Activated CD8-positive, alpha-beta T cell treated with anti-CD3 and anti-CD28 coated beads for 36 hours (primary cell): ENCODE data around the gene CNOT4. TPM values are rescaled to one million over a fixed set of nuclear protein-coding genes. Genes with fewer than 3 reads are reported as not detected.

Experiments
- ATAC-seq: fragments of 200-7000 bp; cut with Tn5 transposase; one replicate; pipeline ENCODE4 v1.10.0; 2021; ENCODE audit warnings: mild to moderate bottlenecking, moderate library complexity
- CTCF ChIA-PET: fragments of 350-600 bp; sonication (Branson Sonifier 250); formaldehyde crosslinking; loops from one replicate; lab custom pipeline; 2021; ENCODE audit warnings: antibody characterized with exemption; lab: Charles Lee
- POLR2A ChIA-PET: fragments of 350-600 bp; sonication (Branson Sonifier 250); formaldehyde crosslinking; loops from one replicate; lab custom pipeline; 2021; ENCODE audit warnings: antibody characterized with exemption; lab: Charles Lee
- DNase-seq: peaks from one replicate; pipeline ENCODE4 v3.0.0-alpha.2; 2020
- H3K27ac Mint-ChIP-seq: one replicate; pipeline ENCODE4 v1.8.0; 2021; ENCODE audit warnings: mild to moderate bottlenecking, mixed read lengths
- H3K27me3 Mint-ChIP-seq: one replicate; pipeline ENCODE4 v1.8.0; 2021; ENCODE audit warnings: mixed read lengths
- H3K36me3 Mint-ChIP-seq: one replicate; pipeline ENCODE4 v1.8.0; 2021; ENCODE audit warnings: low read depth, mixed read lengths
- H3K4me1 Mint-ChIP-seq: one replicate; pipeline ENCODE4 v1.8.0; 2021; ENCODE audit warnings: low read depth, mixed read lengths
- H3K4me3 Mint-ChIP-seq: one replicate; pipeline ENCODE4 v1.8.0; 2021; ENCODE audit warnings: mild to moderate bottlenecking, moderate library complexity, mixed read lengths
- H3K9me3 Mint-ChIP-seq: one replicate; pipeline ENCODE4 v1.8.0; 2021; ENCODE audit warnings: mixed read lengths
- intact Hi-C: fragments of 100-400 bp; cut with micrococcal nuclease; formaldehyde crosslinking; loops from one replicate; pipeline ENCODE4 v1.10.0; 2022
- total RNA-seq, 2 experiments: library from RNA; stranded (reverse); gene quantifications; one replicate each; pipeline ENCODE4 v1.2.3, GENCODE V29; 2021
- TF ChIP-seq, protein P1 (sequence below): fragments of 200-600 bp; IDR thresholded peaks from one replicate; pipeline ENCODE4 v1.8.0; 2022; ENCODE audit warnings: antibody characterized with exemption, mild to moderate bottlenecking

The CNOT4 gene
- total RNA-seq, 2 experiments from 2014 or later: 22.0 to 23.6 TPM

DNA sequence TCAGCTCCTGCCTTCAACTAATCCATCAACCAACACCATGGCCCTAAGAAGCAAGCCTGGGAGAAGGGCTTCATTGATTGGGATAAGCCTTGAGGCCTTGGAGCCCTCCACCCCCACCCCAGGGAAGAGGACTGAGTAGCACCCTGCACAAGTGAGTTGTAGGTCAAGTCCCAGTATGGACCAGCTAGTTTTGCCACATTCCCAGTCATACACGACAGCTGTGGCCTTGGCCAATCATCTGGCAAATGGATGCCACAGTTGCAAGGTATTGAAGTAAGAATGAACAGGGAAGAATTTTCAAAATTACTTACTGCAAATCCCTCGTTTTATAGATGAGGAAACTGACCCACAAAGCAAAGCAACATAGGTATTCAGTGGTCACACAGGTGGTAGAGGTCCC lies 166.5 kb downstream of the CNOT4 start:
- no peak overlapping the region for H3K27ac Mint-ChIP-seq
- POLR2A ChIA-PET: no interaction called here
- ATAC-seq: no peak

DNA sequence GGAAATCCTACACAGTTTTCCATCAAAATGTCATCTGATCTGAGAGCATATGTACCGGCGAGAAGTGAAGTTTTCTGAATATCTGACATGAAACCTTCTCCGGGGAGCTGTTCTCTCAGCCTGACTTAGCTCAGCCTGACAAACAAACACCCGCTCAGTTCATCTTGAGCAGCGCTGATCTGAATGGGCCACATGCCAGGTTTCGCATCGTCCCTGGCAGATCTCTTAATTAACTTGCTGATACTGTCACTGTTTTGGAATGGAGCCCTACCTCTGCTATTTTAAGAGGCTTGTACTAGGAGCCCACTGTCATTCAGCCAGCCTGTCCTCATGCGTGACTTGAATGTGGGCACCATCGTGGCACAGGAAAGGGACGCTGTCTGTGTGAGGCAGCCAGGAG lies 167.0 kb downstream of the CNOT4 start:
- DNase-seq: no peak
- intact Hi-C loops: no loop called here
- Mint-ChIP-seq H3K4me3 (no peak overlapping the region), H3K9me3 (no peaks in the 10 kb centered on the region), H3K27ac (no peak overlapping the region), H3K27me3 (no peaks in the 10 kb centered on the region), H3K4me1 (no peaks in the 10 kb centered on the region), H3K36me3 (no peaks in the 10 kb centered on the region)
- TF ChIP-seq, protein P1, sequence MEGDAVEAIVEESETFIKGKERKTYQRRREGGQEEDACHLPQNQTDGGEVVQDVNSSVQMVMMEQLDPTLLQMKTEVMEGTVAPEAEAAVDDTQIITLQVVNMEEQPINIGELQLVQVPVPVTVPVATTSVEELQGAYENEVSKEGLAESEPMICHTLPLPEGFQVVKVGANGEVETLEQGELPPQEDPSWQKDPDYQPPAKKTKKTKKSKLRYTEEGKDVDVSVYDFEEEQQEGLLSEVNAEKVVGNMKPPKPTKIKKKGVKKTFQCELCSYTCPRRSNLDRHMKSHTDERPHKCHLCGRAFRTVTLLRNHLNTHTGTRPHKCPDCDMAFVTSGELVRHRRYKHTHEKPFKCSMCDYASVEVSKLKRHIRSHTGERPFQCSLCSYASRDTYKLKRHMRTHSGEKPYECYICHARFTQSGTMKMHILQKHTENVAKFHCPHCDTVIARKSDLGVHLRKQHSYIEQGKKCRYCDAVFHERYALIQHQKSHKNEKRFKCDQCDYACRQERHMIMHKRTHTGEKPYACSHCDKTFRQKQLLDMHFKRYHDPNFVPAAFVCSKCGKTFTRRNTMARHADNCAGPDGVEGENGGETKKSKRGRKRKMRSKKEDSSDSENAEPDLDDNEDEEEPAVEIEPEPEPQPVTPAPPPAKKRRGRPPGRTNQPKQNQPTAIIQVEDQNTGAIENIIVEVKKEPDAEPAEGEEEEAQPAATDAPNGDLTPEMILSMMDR: no peak
- ChIA-PET POLR2A (no interaction called here), CTCF (no interaction called here)
- no peak for ATAC-seq

More for the DNA sequence above, 166.5 kb downstream of the CNOT4 start:
- H3K36me3 Mint-ChIP-seq: no peaks in the 10 kb centered on the region
- TF ChIP-seq, protein P1: no peak
- no peaks in the 10 kb centered on the region for H3K4me1 Mint-ChIP-seq
- no peaks in the 10 kb centered on the region for H3K9me3 Mint-ChIP-seq
- DNase-seq: no peak
- CTCF ChIA-PET: no interaction called here
- H3K27me3 Mint-ChIP-seq: no peaks in the 10 kb centered on the region
- intact Hi-C loops: no loop called here
- no peak overlapping the region for H3K4me3 Mint-ChIP-seq

DNA sequence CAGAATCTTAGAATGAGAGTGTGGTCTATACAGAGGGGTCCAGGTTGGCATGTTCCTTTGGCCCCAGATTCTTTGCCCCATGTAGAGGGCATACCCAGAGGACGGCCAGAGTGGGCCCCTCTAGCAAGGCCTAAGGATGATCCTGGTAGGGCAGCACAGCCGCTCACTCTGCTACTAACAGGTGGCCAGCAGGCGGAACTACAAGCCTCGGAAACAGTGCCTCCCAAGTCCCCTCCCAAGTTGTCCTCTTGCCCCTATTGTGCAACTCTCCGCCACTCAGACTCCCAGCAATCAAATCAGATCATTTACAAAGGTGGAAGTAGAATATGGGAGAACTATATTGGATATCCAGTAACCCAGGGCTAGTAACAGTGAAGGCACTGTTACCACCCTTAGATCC lies 168.9 kb downstream of the CNOT4 start:
- intact Hi-C loops: no loop called here
- H3K4me3 Mint-ChIP-seq: no peak overlapping the region
- TF ChIP-seq, protein P1: no peak
- no peaks in the 10 kb centered on the region for H3K9me3 Mint-ChIP-seq
- DNase-seq (no peak), ATAC-seq (no peak)
- H3K4me1 Mint-ChIP-seq: no peaks in the 10 kb centered on the region
- H3K36me3 Mint-ChIP-seq: no peaks in the 10 kb centered on the region
- no peak overlapping the region for H3K27ac Mint-ChIP-seq
- ChIA-PET POLR2A (no interaction called here), CTCF (interaction anchor here (1.2 to 2.7 kb wide), 2 partner anchors 60 to 67 kb away, joined by 3 to 11 read pairs; no protein-coding TSS in a partner anchor)
- no peaks in the 10 kb centered on the region for H3K27me3 Mint-ChIP-seq

DNA sequence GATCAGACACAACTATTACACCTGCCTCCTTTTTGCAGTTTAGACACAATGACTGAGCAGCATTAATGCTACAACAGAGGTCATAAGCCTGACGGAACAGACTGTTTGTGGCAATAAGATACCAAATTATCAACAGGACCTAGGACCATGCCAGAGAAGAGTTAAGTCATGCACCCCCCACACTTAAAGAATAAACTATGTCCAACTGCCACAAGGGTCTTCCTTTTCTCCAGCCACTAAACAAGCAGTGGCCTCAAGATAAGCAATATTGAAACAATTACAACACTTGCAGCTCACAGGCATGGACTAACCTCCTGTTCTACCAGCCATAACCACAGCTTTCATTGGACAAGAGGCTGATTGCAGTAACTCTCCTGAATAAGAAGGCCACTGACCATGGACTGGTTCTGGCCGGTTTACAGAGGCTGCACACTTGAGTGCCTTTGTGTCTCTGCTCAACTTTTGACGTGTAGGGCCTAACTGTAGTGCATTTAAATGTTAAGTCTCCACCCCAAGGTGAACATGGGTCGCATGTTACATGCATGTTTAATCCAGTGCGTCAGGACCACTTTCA lies 171.8 kb downstream of the CNOT4 start:
- Mint-ChIP-seq H3K27ac (no peak overlapping the region), H3K36me3 (peaks cover 1% of the 10 kb centered on the region), H3K4me1 (peaks cover 3% of the 10 kb centered on the region), H3K4me3 (no peak overlapping the region), H3K27me3 (no peaks in the 10 kb centered on the region), H3K9me3 (no peaks in the 10 kb centered on the region)
- DNase-seq (no peak), ATAC-seq (no peak)
- CTCF ChIA-PET: no interaction called here
- TF ChIP-seq, protein P1: no peak
- intact Hi-C loops: loop anchor here (5.0 kb wide), 1 partner anchor 56 kb away; no protein-coding TSS in a partner anchor
- POLR2A ChIA-PET: no interaction called here

DNA sequence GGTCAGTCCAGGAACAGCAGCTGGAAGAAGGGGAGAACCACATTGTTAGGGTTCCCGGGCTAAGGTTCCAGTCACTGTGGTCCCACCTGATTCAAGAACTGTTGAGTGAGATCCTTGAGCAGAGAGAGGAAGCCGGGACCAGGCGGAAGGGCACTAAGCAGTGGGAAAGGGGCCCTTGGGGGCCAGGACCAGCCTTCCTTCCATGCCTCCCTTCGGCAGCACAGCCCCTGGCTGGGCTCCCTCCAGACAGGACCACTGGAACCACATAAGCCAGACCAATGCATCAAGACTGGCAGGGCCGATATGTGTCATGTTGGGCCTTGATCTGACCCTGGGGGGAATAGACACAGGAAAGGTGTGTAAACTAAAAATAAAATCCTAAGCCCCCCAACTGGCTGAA lies 172.4 kb downstream of the CNOT4 start:
- Mint-ChIP-seq H3K27me3 (no peaks in the 10 kb centered on the region), H3K36me3 (peaks cover 1% of the 10 kb centered on the region), H3K4me3 (no peak overlapping the region), H3K9me3 (no peaks in the 10 kb centered on the region), H3K27ac (no peak overlapping the region), H3K4me1 (peaks cover 3% of the 10 kb centered on the region)
- ATAC-seq (no peak), DNase-seq (no peak)
- intact Hi-C loops: loop anchor here (5.0 kb wide), 1 partner anchor 55 kb away; no protein-coding TSS in a partner anchor
- ChIA-PET POLR2A (no interaction called here), CTCF (no interaction called here)
- TF ChIP-seq, protein P1: no peak
